ENCODE data around the gene THAP3. TPM values are rescaled to one million over a fixed set of nuclear protein-coding genes. Genes with fewer than 3 reads are reported as not detected.

THAP3 gene
- total and polyA plus RNA-seq, 9 of the 15 experiments (the other 6 are each of a cell fraction or from before 2014, with no cell fraction given), result 1.9 to 31.2 (median 18.2) TPM

DNA sequence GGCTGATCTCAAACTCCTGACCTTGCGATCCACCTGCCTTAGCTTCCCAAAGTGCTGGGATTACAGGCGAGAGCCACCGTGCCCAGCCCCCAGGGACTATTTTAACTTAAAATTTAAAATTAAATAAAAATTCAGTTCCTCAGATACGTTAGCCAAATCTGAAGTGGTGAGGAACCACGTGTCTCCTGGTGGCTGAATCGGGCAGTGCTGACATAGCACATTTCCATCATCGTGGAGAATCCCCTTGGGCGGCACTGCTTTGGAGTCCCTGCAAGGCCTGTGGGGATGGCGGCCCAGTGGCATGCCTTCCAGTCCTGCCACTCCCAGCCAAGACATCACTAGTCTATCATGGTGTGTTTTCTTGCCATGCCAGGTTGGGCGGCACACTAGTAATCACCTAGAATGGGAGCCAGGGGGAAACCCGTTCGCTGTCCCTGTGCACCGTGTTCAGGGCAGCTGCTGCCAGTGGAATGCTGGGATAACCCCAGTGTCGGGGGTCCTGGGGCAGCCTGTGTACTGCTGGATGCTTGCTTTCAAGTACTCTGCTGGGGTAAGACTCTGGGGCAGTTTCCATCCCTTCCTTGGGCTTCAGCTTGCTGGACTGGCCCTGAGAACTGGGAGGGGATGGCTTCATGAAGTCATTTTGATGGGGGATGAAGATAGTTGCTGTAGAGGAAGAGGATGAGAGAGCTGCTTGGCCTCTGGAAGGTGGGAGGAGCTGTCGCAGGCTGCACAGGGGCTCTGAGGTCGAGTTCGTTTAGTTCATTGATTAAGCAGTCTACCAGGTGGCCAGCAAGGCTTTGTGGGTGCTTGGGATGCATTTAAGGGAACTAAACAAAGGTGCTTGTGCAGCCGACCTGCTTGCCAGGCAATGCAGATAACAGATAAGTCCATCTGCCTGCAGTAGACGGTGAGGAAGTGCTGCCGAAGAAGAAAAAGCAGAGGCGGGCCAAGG lies 40.3 kb upstream of the THAP3 start (continued):
- TF ChIP-seq, protein P1, sequence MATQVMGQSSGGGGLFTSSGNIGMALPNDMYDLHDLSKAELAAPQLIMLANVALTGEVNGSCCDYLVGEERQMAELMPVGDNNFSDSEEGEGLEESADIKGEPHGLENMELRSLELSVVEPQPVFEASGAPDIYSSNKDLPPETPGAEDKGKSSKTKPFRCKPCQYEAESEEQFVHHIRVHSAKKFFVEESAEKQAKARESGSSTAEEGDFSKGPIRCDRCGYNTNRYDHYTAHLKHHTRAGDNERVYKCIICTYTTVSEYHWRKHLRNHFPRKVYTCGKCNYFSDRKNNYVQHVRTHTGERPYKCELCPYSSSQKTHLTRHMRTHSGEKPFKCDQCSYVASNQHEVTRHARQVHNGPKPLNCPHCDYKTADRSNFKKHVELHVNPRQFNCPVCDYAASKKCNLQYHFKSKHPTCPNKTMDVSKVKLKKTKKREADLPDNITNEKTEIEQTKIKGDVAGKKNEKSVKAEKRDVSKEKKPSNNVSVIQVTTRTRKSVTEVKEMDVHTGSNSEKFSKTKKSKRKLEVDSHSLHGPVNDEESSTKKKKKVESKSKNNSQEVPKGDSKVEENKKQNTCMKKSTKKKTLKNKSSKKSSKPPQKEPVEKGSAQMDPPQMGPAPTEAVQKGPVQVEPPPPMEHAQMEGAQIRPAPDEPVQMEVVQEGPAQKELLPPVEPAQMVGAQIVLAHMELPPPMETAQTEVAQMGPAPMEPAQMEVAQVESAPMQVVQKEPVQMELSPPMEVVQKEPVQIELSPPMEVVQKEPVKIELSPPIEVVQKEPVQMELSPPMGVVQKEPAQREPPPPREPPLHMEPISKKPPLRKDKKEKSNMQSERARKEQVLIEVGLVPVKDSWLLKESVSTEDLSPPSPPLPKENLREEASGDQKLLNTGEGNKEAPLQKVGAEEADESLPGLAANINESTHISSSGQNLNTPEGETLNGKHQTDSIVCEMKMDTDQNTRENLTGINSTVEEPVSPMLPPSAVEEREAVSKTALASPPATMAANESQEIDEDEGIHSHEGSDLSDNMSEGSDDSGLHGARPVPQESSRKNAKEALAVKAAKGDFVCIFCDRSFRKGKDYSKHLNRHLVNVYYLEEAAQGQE (IDR thresholded peaks at IDR 0.05; ENCODE audit: borderline replicate concordance), result no peak
- TF ChIP-seq, protein P1 (CRISPR knock-in tag; IDR thresholded peaks at IDR 0.05; ENCODE audit: low read depth), result no peak
- TF ChIP-seq ZNF143 (CRISPR knock-in tag; IDR thresholded peaks at IDR 0.05), result no peak
- no peak for TF ChIP-seq EHMT2 (IDR thresholded peaks at IDR 0.05)
- no peak for TF ChIP-seq CREBBP (IDR thresholded peaks at IDR 0.05; ENCODE audit: low read depth, low read length)
- TF ChIP-seq PHB2 (IDR thresholded peaks at IDR 0.05; ENCODE audit: low read depth), result no peak
- TF ChIP-seq HNRNPH1 (optimal IDR thresholded peaks at IDR 0.05; ENCODE audit: low read depth, low read length), result no peak
- 0 out of 2 replicates have a peak, but pooled peaks have one; percentile 24 for TF ChIP-seq POLR2AphosphoS5 (IDR thresholded peaks at IDR 0.05; ENCODE audit: control insufficient read depth, insufficient read depth, low read depth, low read length)
- no peak for TF ChIP-seq SRSF9 (IDR thresholded peaks at IDR 0.05; ENCODE audit: borderline replicate concordance, low read depth, low read length)
- peak; percentile 57 for TF ChIP-seq CBFA2T3 (IDR thresholded peaks at IDR 0.05)
- TF ChIP-seq POU5F1 (IDR thresholded peaks at IDR 0.05; ENCODE audit: borderline replicate concordance, low read depth, low read length, partially characterized antibody), result no peak
- TF ChIP-seq GATAD2B (IDR thresholded peaks at IDR 0.05; ENCODE audit: borderline replicate concordance), result no peak
- TF ChIP-seq ZFX (CRISPR knock-in tag; IDR thresholded peaks at IDR 0.05), result no peak
- no peak for TF ChIP-seq MBD2 (IDR thresholded peaks at IDR 0.05; ENCODE audit: borderline replicate concordance, low read depth)
- no peak for TF ChIP-seq ZNF324 (CRISPR knock-in tag; IDR thresholded peaks at IDR 0.05)
- no peak for TF ChIP-seq NRF1 (conservative IDR thresholded peaks at IDR 0.05 in 1 of 2, IDR thresholded peaks at IDR 0.05 in 1 of 2)
- TF ChIP-seq U2AF2 (optimal IDR thresholded peaks at IDR 0.05; ENCODE audit: low read depth, low read length), result no peak
- no peak for TF ChIP-seq GTF2A2 (tag; IDR thresholded peaks at IDR 0.05)

Data from K562 (cell line).